ENCODE data around the gene EGLN3. TPM values are rescaled to one million over a fixed set of nuclear protein-coding genes. Genes with fewer than 3 reads are reported as not detected.

EGLN3 gene
- total RNA-seq, 1 experiment from 2014 or later = 3.6 TPM

GRCh38 chr14:33945210-33946088, 5.4 kb downstream of the EGLN3 start:
- ATAC-seq = no peak
- H3K9me3 ChIP-seq (ENCODE audit: control insufficient read depth, insufficient read depth, low read depth, low read length) = no peaks in the 10 kb centered on the region
- POLR2A ChIA-PET = no interaction called here
- BruUV-seq (replicated peaks) = no TSS peak
- intact Hi-C loops (cut with micrococcal nuclease; ENCODE audit: unreplicated experiment) = no loop called here
- no peak overlapping the region for H3K4me3 ChIP-seq (ENCODE audit: low read depth in 2 of 2, low read length in 2 of 2)
- no peak overlapping the region for H3K27ac ChIP-seq (ENCODE audit: low read length)
- DNase-seq (ENCODE audit: low read depth, low spot score) = no peak
- no peaks in the 10 kb centered on the region for H3K36me3 ChIP-seq (ENCODE audit: control insufficient read depth, insufficient read depth, low read length)
- peaks cover 9% of the 10 kb centered on the region for H3K27me3 ChIP-seq (ENCODE audit: control insufficient read depth, insufficient read depth, low read length)
- in situ Hi-C loops (cut with HindIII; ENCODE audit: low pct_unique_long_range_greater_than_20kb, low sequenced_read_pairs) = no loop called here
- no peaks in the 10 kb centered on the region; the same call in 1 of the 2 replicates for H3K4me1 ChIP-seq (ENCODE audit: control insufficient read depth, insufficient read depth, low read length)
- TF ChIP-seq TCF7L2 (IDR thresholded peaks at IDR 0.05; ENCODE audit: low read depth, low read length) (no peak), CTCF (IDR thresholded peaks at IDR 0.05) (no peak), POLR2AphosphoS5 (IDR thresholded peaks at IDR 0.05; ENCODE audit: low read depth, low read length) (no peak)
- CTCF ChIA-PET = interaction anchor here (0.6 kb wide), 1 partner anchor 285 kb away, joined by 3 read pairs; no protein-coding TSS in a partner anchor

GRCh38 chr14:33943096-33943883, 7.6 kb downstream of the EGLN3 start:
- ChIA-PET CTCF (no interaction called here), POLR2A (no interaction called here)
- BruUV-seq (replicated peaks) = no TSS peak
- Histone ChIP-seq H3K4me3 (ENCODE audit: low read depth in 2 of 2, low read length in 2 of 2) (no peak overlapping the region), H3K36me3 (ENCODE audit: control insufficient read depth, insufficient read depth, low read length) (no peaks in the 10 kb centered on the region), H3K9me3 (ENCODE audit: control insufficient read depth, insufficient read depth, low read depth, low read length) (no peaks in the 10 kb centered on the region), H3K27me3 (ENCODE audit: control insufficient read depth, insufficient read depth, low read length) (no peaks in the 10 kb centered on the region), H3K4me1 (ENCODE audit: control insufficient read depth, insufficient read depth, low read length) (no peaks in the 10 kb centered on the region; the same call in 1 of the 2 replicates), H3K27ac (ENCODE audit: low read length) (no peak overlapping the region)
- intact Hi-C loops (cut with micrococcal nuclease; ENCODE audit: unreplicated experiment) = no loop called here
- TF ChIP-seq POLR2AphosphoS5 (IDR thresholded peaks at IDR 0.05; ENCODE audit: low read depth, low read length) (no peak), CTCF (IDR thresholded peaks at IDR 0.05) (no peak), SIN3A (IDR thresholded peaks at IDR 0.05; ENCODE audit: borderline replicate concordance, insufficient read depth, low read depth, low read length) (no peak)
- DNase-seq (ENCODE audit: low read depth, low spot score) (no peak), ATAC-seq (no peak)
- in situ Hi-C loops (cut with HindIII; ENCODE audit: low pct_unique_long_range_greater_than_20kb, low sequenced_read_pairs) = no loop called here

- DNase-seq (ENCODE audit: low read depth, low spot score) (no peak), ATAC-seq (no peak)
- no peaks in the 10 kb centered on the region for H3K9me3 ChIP-seq (ENCODE audit: control insufficient read depth, insufficient read depth, low read depth, low read length)
- no peak overlapping the region for H3K4me3 ChIP-seq (ENCODE audit: low read depth in 2 of 2, low read length in 2 of 2)
- BruUV-seq (replicated peaks) = no TSS peak
- no peaks in the 10 kb centered on the region; the same call in 1 of the 2 replicates for H3K4me1 ChIP-seq (ENCODE audit: control insufficient read depth, insufficient read depth, low read length)
- no peak for TF ChIP-seq POLR2AphosphoS5 (IDR thresholded peaks at IDR 0.05; ENCODE audit: low read depth, low read length)
- TF ChIP-seq SIN3A (IDR thresholded peaks at IDR 0.05; ENCODE audit: borderline replicate concordance, insufficient read depth, low read depth, low read length) = no peak
- TF ChIP-seq CTCF (IDR thresholded peaks at IDR 0.05) = 0 out of 2 replicates have a peak, but pooled peaks have one; percentile 6
- ChIA-PET CTCF (no interaction called here), POLR2A (no interaction called here)
- no peaks in the 10 kb centered on the region for H3K36me3 ChIP-seq (ENCODE audit: control insufficient read depth, insufficient read depth, low read length)
- no peak overlapping the region for H3K27ac ChIP-seq (ENCODE audit: low read length)
- intact Hi-C loops (cut with micrococcal nuclease; ENCODE audit: unreplicated experiment) = no loop called here
- in situ Hi-C loops (cut with HindIII; ENCODE audit: low pct_unique_long_range_greater_than_20kb, low sequenced_read_pairs) = no loop called here
- no peaks in the 10 kb centered on the region for H3K27me3 ChIP-seq (ENCODE audit: control insufficient read depth, insufficient read depth, low read length)
Measured at GRCh38 chr14:33941718-33942117, 9.2 kb downstream of the EGLN3 start.
